ENCODE measurements around the gene TTC27.
A peak's percentile ranks its signal among the peaks of the same experiment; 100 is the strongest.

Gene TTC27

DNA sequence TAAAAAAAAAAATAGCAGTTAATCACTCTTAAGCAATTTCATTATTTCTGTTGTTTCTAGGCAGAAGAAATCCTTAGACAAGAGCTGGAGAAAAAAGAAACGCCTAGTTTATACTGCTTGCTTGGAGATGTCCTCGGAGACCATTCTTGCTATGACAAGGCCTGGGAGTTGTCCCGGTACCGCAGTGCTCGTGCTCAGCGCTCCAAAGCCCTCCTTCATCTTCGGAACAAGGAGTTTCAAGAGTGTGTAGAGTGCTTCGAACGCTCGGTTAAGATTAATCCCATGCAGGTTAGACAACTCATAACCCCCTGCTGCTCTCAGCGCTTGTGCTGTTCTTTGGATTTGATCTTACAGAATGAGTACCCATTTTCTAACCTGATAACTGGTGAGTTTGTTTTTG lies 130.4 kb downstream of the TTC27 start:
- no peak for DNase-seq

DNA sequence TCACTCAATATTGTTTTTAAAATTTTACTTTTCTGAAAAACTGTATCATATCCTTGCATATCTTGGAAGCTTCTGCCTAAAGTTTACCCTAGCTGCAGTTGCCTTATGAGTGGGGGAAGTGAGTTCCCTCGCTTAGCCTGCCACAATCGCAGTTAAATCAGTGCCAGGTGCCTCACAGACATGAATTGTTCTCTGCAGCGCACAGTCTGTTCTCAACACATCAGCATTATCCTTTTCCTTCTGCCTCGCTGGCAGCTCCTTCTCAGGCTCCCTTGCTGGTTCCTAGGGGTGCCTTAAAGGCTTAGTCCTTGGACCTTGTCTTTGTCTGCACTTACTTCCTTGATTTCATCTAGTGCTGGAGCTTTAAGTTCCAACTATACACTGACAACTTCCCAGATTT lies 132.8 kb downstream of the TTC27 start:
- DNase-seq = no peak

DNA sequence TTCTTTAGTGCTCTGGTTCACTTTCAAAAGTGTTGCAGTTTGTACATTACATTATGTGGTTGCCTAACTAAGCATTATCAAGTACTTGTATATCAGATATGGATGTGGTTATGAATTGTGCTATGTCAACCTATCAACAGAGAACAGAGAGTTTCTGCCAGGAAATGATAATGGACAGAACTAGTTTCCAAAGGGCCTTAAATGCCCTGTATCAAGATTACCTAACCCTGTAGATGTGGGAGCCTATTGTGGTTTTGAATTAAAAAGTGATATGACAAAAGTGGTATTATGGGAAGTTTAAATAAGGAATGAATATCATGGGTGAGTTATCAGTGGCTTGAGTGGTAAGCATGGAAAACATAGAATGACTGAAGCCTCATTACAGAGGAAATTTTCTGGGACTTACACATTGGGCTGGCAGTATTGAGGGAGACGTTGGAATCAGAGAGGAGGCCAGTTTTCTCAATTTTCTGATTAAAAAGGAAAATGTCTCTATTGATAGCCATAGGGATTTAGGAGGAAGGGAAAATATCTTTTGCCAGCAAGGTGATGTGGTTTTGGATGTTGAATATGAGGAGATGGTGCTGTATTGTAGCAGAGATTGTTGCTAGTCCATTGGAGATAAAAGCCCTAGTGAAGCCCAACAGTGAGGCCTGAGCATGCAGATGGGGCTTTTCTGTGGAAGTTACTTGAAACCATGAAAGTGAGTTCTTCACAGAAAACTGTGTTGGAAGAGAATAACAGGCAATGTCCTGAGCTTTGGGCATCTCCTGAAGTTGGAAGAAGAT lies 140.7 kb downstream of the TTC27 start:
- DNase-seq = no peak

DNA sequence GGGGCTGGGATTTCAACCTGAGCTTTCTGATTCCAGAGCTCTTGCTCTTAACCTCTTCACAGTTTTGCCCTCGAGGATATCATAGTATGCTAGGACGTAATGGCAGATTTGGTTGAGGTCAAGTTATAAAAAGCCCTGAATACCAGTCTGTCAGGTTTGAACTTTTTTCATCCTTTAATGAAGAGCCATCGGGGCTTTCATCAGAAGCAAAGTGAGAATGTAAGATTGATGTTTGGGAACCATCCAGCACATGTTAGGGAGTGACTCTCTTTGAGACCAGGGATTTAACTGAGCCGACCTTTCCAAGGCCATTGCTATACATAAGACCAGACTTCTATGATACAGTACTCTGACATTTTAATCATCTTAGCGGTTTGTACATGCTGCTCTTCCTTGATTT lies 142.5 kb downstream of the TTC27 start:
- no peak for DNase-seq

DNA sequence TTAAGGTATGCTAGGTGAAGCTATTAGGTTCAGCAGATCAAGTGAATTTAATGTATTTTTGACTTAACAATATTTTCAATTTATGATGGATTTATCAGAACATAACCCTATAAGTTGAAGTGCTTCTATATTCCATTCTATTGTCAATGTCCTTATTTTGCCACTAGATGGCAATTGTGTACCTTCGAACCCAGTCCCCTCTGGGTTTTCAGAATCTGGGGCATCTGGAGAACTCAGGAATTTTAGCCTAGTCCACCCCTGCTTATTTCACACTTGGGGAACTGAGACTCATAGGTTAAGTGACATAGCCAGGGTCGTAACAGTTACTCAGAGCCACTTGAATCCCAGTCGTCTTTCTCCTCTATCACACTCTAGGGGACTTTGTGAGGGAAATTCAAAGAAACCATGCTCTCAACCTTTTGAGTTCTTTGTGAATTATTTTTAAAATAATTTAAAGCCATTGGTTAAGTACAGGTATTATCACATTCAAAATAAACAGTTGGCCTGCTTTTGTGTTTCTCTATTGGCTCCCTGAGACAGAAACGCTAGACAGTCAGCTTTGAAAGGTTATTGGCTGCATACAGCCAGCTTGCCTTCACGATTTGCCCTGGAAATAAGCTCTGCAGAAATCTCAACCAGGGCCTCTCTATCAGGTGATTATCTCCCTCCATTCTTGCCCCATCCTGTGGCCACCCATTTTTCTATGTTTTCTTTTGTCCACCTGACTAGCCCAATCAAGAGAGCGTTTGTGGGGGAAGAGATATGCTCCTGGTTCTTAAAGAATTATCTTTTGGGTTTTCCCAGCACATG lies 145.0 kb downstream of the TTC27 start:
- DNase-seq = peak; percentile 2

DNA sequence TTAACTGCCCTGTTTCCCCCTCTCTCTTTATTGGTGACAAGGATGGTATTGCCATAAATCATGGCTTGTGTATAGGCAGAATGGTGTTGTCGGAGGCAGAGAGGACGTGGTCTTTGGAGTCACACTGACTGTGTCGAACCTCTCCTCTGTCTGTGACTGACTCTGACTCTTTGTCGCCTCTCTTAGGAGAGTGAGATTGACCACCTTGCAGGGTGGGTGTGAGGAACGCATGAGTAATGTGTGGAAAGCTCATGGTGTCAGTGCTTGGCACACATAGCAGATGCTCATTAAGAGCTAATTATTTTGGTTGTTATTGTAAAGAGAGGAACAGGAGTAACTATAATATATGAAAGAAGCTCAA lies 145.6 kb downstream of the TTC27 start:
- DNase-seq = no peak

DNA sequence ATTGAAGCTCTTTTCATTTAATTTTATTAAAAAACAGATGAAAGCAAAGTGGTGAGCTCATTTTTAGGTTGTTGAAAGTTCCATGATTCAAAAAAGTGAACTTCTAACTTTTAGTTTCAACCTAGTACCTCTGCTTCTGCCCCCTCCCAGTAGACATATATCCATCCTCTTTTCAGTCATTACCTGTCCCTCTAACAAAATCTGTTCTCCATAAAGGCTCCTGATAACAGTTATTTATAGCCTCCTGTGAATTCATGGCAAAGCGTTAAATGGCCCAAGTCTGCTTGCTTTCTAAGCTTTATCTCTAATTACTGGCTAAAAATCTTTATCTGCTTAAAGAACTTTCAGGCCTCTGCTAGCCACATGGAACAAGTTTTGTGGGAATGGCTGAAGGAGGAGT lies 148.1 kb downstream of the TTC27 start:
- no peak for DNase-seq

DNA sequence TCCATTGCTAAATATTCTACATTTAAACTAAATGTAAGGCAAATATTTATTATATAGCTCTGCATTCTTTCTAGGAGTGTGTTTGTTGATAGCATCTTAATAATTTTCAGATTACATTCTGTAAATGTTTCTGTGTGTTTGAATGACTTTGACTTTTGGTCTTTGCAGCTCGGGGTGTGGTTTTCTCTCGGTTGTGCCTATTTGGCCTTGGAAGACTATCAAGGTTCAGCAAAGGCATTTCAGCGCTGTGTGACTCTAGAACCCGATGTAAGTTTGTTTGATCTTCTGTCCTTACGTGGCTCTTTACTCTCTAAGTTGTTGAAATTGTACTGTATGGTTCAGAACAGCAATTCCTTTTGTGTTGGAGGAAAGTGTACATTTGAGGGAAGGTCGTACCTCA lies 149.9 kb downstream of the TTC27 start:
- no peak for DNase-seq

DNA sequence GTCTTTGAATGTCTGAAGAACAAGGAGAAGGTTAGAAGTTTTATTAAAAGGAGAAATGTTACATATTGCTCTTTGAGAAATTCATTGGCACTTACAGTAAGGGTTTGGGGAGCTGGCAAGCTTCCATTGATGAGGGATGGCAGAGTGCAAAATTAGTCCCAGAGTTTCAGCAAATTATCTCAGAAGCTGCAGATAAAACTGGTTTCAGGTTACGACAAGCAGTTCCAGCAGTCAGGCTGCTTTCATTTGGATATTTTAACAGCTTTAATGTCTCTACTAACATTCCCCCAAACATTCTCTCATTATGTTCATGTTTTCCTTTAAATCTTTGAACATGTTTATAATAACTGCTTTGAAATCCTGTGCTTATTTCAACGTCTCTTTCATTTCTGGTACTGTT lies 153.1 kb downstream of the TTC27 start:
- no peak for DNase-seq

DNA sequence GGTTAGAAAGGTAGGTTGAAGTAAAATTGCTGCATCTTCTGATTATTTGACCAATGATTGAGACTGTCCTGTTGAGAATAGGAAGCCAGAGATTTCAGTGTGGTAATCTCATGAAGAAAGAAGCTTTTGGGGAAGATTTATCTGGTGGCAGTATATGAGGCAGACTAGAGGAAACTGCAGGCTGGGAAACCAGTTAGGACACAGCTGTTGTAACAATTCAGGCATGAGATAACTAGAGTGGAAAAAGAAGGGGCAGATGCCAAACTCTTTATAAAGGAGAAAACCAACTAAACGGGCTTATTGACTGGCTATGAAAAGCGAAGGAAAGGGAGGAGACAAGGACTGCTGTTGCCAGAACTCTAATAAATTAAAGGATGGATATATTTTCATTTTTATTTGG lies 155.6 kb downstream of the TTC27 start:
- DNase-seq = no peak

DNA sequence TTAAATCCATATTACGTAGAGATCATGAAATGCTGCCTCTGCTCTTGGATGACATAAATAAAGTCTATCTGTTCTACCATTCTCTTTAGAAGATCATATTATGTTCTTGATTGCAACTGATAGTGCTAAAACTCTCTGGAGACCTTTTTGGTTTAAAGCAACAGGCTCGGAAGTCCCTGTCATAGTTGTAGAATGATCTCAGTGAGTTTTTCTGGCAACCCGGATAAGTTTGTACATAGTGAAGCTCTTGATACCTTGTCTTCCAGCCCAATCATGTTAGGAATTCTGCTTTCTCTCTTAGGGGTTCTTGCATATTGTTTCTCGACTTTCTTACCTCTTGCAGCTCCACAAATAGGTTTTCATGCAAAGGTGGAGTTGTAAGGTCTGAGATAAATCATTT lies 156.1 kb downstream of the TTC27 start:
- DNase-seq = no peak

DNA sequence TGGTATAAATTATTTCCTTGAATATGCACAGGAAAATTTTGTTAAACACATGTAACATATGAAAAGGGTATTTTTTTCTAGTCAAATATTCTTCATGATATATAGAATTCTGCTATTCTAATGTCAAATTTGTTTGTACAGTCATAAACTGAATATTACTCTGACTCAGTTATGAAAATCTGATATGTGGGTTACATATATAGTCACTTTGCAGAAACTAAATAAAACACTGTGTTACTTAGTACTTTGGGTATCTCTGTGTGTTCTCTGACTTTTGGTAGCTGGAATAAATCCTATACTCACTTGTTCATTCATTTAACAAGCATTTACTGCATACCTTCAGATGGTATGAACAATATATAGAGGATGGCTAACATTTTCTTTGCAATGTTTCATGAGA lies 159.4 kb downstream of the TTC27 start:
- no peak for DNase-seq

DNA sequence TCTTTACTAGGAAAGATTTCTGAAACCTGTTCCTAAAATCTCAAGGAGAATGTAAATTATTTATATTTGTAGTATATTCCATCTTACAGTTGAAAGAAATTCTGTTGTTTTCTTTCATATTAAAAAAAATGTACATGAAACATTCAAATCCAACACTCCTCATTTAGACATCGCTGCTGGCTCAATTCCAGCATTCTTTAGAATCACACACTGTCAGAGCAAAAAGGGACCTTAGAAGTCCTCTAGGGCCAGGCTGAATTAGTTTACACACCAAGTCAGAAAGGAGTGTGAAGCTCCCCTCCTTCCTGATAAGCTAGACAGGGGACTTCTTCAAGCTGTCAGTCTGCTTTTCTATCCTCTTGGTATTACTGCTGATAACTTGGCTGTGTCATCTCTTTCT lies 160.3 kb downstream of the TTC27 start:
- DNase-seq = no peak

DNA sequence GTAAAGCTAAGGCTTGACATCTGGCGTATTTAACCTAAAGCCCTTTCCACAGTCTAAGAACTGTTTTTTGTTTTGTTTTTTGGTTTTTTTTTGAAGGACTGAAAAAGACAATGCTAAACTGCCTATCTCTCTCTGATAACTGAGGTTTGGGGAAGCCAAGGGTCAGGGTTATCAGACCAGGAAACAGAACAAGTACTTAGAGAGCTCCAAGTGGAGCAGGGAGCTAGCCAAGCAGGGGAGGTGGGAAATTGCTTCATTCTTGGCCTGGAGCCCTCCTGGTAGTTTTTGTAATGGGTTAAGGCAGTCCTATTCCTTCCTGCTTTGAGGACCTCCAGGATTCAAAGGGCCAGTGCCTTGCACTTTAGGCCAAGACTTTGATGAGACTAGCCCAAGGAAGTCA lies 164.6 kb downstream of the TTC27 start:
- no peak for DNase-seq

DNA sequence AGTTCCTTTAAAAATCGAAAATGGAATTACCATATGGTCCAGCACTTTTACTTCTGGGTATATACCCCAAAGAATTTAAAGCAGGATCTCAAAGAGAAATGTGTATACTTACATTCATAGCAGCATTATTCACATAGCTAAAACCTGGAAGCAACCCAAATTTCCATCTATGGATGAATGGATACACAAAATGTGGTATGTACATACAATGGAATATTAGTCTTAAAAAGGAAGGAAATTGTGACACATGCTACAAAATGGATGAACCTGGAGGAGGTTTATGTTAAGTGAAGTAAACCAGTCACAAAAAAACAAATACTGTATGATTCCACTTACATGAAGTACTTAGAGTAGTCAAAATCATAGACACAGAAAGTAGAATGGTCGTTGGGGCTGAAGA lies 171.0 kb downstream of the TTC27 start:
- no peak for DNase-seq

DNA sequence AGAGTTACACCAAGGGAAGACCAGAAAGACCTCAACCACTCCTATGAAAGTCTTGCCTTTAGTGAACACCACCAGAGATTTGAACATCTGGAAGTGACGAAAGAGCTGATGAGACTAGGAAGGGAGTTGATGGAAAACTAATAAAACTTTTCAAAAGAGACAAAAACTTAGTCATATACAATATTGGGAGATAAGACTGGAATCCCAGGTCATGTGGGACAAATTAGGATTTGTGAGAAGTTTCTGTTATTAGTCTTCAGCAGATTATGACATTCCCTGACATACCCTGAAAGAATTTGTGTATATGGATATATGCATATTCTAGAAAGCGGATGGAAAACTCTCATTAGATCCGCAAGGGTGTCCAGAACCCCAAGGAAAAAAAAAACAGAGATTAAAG lies 173.9 kb downstream of the TTC27 start:
- DNase-seq = no peak

DNA sequence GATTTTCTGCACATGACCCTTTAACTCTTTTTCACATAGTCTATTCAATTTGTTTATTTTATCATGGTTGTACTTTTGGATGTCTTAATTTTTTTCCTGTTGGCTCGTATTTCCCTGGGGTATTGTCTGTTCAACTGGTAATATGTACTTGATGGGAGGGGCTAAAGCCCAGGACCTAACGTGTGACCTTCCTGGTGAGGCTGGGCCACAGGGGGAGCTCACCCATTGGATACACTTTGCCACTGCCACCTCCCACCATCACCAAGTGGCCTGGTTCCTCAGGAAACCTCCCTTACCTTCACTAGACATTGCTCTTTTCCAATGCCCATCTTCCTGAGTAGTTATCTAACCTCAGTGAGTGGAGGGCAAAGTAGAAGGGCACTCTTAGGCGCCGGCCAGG lies 175.0 kb downstream of the TTC27 start:
- no peak for DNase-seq

DNA sequence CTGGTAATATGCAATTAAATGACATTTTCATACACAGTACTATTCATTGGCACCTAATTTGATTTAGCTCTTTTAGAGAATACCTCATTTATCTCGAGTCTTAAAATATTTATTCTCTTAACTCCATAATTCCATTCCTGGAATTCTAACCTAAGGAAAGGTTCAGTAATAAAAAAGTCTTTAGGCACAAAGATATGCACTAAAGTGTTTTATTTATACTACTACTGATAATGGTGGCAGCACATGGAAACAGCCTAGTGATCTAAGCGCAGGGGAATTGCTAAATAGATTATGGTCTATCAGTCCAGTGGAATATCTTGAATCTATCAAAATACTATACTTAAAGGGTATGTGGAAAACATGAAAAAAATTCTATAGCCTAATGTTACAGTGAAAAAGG lies 176.4 kb downstream of the TTC27 start:
- DNase-seq = no peak

DNA sequence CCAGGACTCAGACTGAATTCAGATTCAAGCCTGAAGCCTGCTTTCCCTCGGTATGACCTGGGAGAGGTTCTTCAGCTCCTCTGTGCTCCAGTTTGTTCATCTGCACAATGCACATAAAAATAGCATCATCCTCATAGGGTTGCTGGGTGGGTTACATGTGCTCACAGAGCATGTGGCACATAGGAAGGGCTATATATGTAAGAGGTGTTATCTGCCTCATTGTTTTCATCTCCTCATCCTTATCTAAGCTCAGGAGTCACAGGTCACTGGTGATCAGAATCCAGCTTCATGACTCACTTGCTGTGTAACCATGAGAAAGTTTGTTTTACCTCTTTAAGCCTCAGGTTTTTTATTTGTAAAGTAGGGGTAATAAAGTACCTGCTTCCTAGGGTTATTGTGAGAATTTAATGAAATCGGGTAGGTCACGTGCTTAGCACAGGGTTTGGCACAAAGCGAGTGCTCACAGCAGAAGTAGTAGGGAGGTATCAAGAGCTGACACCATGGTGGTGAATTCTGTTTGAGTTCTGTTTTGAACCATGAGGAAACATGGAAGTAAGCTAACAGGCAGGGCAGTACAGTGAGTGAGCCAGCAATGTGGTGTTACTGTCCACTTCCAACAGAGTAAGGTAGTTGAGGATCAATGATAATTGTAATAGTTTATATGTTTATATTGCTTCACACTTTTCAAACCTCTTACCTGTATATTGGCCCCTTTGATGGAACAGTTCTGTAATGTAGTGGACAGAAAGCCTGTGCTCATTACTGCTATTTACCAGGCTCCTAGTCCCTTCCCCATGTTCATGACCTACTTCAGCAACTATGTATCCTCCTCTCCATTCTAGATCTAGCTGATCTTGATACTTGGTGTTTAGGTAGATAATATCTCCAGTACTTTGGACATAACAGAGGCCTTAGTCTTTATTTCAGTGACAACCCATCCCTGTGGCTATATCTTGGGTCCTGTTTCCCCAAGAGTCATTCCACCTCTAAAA lies 177.6 kb downstream of the TTC27 start:
- DNase-seq = no peak

DNA sequence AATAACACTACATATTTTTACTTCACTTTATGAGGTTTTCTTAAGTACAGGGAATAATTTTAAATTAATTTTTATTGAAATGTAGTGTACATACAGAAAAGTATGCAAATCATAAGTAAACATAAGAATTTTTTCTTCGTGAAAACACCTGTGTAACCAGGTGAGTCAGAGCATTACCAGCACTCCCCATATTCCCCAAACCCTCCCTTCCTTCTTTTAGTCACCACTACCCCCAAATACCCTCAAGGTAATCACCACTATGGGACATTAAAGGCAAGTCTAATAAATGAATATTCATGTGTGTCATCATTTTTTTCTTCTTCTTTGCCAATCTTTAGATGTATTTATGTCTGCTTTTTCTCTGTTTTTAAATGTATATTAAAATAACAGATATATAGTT lies 179.0 kb downstream of the TTC27 start:
- DNase-seq = no peak

DNA sequence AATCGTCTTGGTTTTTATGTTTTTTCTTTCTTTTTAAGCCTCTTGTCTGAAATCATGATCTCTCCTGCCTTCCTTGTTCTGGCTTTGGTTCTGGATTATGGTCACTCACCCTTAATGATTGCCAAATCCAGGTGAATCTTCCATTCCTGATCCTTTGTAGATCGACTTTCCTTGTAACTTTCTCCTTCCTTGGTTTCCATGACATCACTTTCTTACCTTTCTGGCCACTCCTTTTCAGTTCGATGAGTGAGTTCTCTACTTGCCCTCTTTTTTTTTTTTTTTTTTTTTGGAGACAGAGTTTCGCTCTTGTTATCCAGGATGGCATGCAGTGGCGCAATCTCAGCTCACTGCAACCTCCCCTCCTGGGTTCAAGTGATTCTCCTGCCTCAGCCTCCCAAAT lies 179.8 kb downstream of the TTC27 start:
- no peak for DNase-seq

DNA sequence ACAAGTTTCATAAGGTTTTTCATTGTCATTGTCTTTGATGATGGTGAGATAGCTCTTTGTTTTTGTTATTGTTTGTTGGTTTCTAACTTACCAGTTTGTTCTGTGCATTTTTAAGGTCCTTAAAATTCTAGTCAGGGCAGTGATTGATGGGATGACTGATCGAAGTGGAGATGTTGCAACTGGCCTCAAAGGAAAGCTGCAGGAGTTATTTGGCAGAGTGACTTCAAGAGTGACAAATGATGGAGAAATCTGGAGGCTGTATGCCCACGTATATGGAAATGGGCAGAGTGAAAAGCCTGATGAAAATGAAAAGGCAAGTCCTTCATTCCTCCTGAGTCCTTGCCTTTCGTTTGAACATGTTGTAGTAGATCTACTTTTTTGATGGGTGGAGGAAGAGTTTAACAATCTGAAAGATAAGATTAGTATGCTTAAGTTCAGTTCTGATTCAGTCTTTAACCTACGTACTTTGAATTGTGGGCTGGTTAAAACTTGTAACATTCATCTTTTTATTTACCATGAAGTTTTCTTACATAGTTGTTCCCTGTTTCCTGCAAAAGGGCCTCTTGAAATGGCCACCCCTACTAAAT lies 183.2 kb downstream of the TTC27 start:
- no peak for DNase-seq

DNA sequence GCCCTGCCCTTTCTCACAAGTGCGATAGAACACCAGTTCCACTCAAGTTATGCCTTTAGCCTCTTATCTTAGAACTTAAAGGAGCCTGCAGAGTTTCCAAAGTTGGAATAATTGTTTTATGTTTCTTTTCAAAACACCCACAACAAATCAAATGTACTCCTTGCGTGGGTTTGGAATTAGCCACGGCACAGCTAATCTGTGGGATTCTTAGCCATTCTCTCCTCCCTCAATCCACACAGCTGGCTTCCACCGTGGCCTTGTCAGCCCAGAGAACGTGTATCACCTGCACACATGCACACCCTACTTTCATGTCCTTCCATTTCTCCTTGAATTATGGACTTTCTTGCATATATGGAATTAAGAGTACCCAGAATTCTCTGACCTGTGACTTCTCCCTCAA lies 183.8 kb downstream of the TTC27 start:
- no peak for DNase-seq

Measured in CD4-positive, alpha-beta T cell treated with Interleukin-12 subunit alpha and Interleukin-12 subunit beta, for 1 hour (primary cell).